Limb (tissue), 2 donors: ENCODE data around the gene SH2D6.
"Not testable (repeated sequence)": the region's sequence is repeated elsewhere in the genome, so short reads cannot be mapped to it uniquely, and the experiment has no call there.

Experiments
- DNase-seq, 2 donors: peaks; one replicate each; pipeline ENCODE4 v3.0.0-alpha.2; 2016; ENCODE audit errors: extremely low spot score in 2 of 2

SH2D6 gene

GRCh38 chr2:85439025-85439472, 20.5 kb downstream of the SH2D6 start:
- DNase-seq, result no peak

- DNase-seq, result not testable (repeated sequence)
These were observed 21.1 kb downstream of the SH2D6 start for GRCh38 chr2:85439569-85439968.

- no peak for DNase-seq
These were observed 21.5 kb downstream of the SH2D6 start for GRCh38 chr2:85439986-85440385.

GRCh38 chr2:85440729-85441128, 22.2 kb downstream of the SH2D6 start:
- no peak for DNase-seq

- DNase-seq, result no peak
These were observed 23.4 kb downstream of the SH2D6 start for GRCh38 chr2:85441864-85442263.

- DNase-seq, result no peak
These were observed 26.2 kb downstream of the SH2D6 start for GRCh38 chr2:85444629-85445172.

- DNase-seq, result no peak
These were observed 27.1 kb downstream of the SH2D6 start for GRCh38 chr2:85445316-85446295.

- no peak for DNase-seq
These were observed 28.0 kb downstream of the SH2D6 start for GRCh38 chr2:85446296-85447221.

- DNase-seq, result no peak
These were observed 28.7 kb downstream of the SH2D6 start for GRCh38 chr2:85447222-85447585.

GRCh38 chr2:85448461-85449213, 30.1 kb downstream of the SH2D6 start:
- no peak for DNase-seq

- DNase-seq, result no peak
These were observed 30.7 kb downstream of the SH2D6 start for GRCh38 chr2:85449214-85449588.

- DNase-seq, result no peak
These were observed 33.7 kb downstream of the SH2D6 start for GRCh38 chr2:85452237-85452636.

GRCh38 chr2:85453571-85453970, 35.1 kb downstream of the SH2D6 start:
- DNase-seq, result no peak

- DNase-seq, result no peak
These were observed 37.1 kb downstream of the SH2D6 start for GRCh38 chr2:85455552-85456090.

GRCh38 chr2:85457043-85457442, 38.5 kb downstream of the SH2D6 start:
- DNase-seq, result no peak

GRCh38 chr2:85457877-85458316, 39.4 kb downstream of the SH2D6 start:
- no peak for DNase-seq

GRCh38 chr2:85458601-85459563, 40.4 kb downstream of the SH2D6 start:
- DNase-seq, result no peak

GRCh38 chr2:85459771-85460170, 41.3 kb downstream of the SH2D6 start:
- no peak for DNase-seq

GRCh38 chr2:85462322-85462721, 43.8 kb downstream of the SH2D6 start:
- DNase-seq, result no peak
